Measurements from ENCODE around the gene STK32B. TPM values are rescaled to one million over a fixed set of nuclear protein-coding genes. Genes with fewer than 3 reads are reported as not detected.

Gene STK32B
- total and polyA plus RNA-seq, 2 donors (not counting 1 experiment from before 2014, with no cell fraction given): 0.22 to 0.30 TPM

GRCh38 chr4:5184606-5185005 lies 133.3 kb downstream of the STK32B start:
- intact Hi-C loops (cut with micrococcal nuclease): no loop called here
- H3K4me1 ChIP-seq (ENCODE audit: control insufficient read depth in 2 of 2, insufficient read depth in 2 of 2, low read length in 2 of 2): peaks cover 0 to 6% of the 10 kb centered on the region in 2 donors
- TF ChIP-seq CTCF (IDR thresholded peaks at IDR 0.05) (no peak), EZH2 (IDR thresholded peaks at IDR 0.05; ENCODE audit: borderline replicate concordance, insufficient read depth, low read depth, low read length, poor library complexity, severe bottlenecking) (no peak)
- H3K36me3 ChIP-seq (replicated peaks in 1 of 2; ENCODE audit: control extremely low read depth in 1 of 2, control insufficient read depth in 1 of 2, extremely low read depth in 1 of 2, insufficient read depth in 2 of 2, low read length in 1 of 2): no peaks in the 10 kb centered on the region
- CTCF ChIA-PET: no interaction called here
- no peak for DNase-seq
- no peaks in the 10 kb centered on the region for H3K27me3 ChIP-seq (replicated peaks in 1 of 4; ENCODE audit: control extremely low read depth in 1 of 4, control insufficient read depth in 3 of 4, insufficient read depth in 4 of 4, low read length in 3 of 4)
- Mint-ChIP-seq H3K4me3 (no peak overlapping the region), H3K27ac (no peak overlapping the region), H3K9me3 (ENCODE audit: insufficient read depth) (no peaks in the 10 kb centered on the region), H3K27me3 (no peaks in the 10 kb centered on the region), H3K4me1 (peaks cover 17% of the 10 kb centered on the region)
- H3K4me2 ChIP-seq (replicated peaks; ENCODE audit: low read depth, low read length, poor library complexity, severe bottlenecking): no peak overlapping the region
- no peak for ATAC-seq (ENCODE audit: low read depth)
- no peaks in the 10 kb centered on the region for H3K9me3 ChIP-seq (ENCODE audit: control extremely low read depth in 1 of 3, control insufficient read depth in 2 of 3, insufficient read depth in 1 of 3, low read length in 2 of 3)
- no peaks in the 10 kb centered on the region for H4K20me1 ChIP-seq (ENCODE audit: control insufficient read depth, insufficient read depth, low read length, poor library complexity, severe bottlenecking)
- H3K27ac ChIP-seq (ENCODE audit: low read length in 2 of 2): no peak overlapping the region
- H3K4me3 ChIP-seq (ENCODE audit: control extremely low read depth in 1 of 5, extremely low read depth in 1 of 5, insufficient read depth in 1 of 5, low read depth in 2 of 5, low read length in 4 of 5): no peak overlapping the region
- H3K9ac ChIP-seq (ENCODE audit: low read length): no peak overlapping the region
- no peaks in the 10 kb centered on the region for H3K79me2 ChIP-seq (ENCODE audit: control insufficient read depth, insufficient read depth, low read length)
- 90% methylated on average over 3 of the region's 6 CpGs for WGBS (ENCODE audit: insufficient coverage)
- no peak overlapping the region for H2AFZ ChIP-seq (ENCODE audit: insufficient read depth, low read depth, low read length, poor library complexity, severe bottlenecking)
- POLR2A ChIA-PET: no interaction called here

GRCh38 chr4:5185551-5185950 lies 134.3 kb downstream of the STK32B start:
- no peak overlapping the region for H3K4me3 Mint-ChIP-seq
- no peak overlapping the region for H3K4me2 ChIP-seq (replicated peaks; ENCODE audit: low read depth, low read length, poor library complexity, severe bottlenecking)
- no peaks in the 10 kb centered on the region for H4K20me1 ChIP-seq (ENCODE audit: control insufficient read depth, insufficient read depth, low read length, poor library complexity, severe bottlenecking)
- H3K4me3 ChIP-seq (ENCODE audit: control extremely low read depth in 1 of 5, extremely low read depth in 1 of 5, insufficient read depth in 1 of 5, low read depth in 2 of 5, low read length in 4 of 5): no peak overlapping the region
- no peak overlapping the region for H3K27ac ChIP-seq (ENCODE audit: low read length in 2 of 2)
- no peaks in the 10 kb centered on the region for H3K79me2 ChIP-seq (ENCODE audit: control insufficient read depth, insufficient read depth, low read length)
- no peaks in the 10 kb centered on the region for H3K9me3 Mint-ChIP-seq (ENCODE audit: insufficient read depth)
- H3K27me3 Mint-ChIP-seq: no peaks in the 10 kb centered on the region
- DNase-seq (no peak), ATAC-seq (ENCODE audit: low read depth) (no peak)
- H3K27ac Mint-ChIP-seq: no peak overlapping the region
- TF ChIP-seq CTCF (IDR thresholded peaks at IDR 0.05) (no peak), EZH2 (IDR thresholded peaks at IDR 0.05; ENCODE audit: borderline replicate concordance, insufficient read depth, low read depth, low read length, poor library complexity, severe bottlenecking) (no peak)
- intact Hi-C loops (cut with micrococcal nuclease): no loop called here
- no peaks in the 10 kb centered on the region for H3K27me3 ChIP-seq (replicated peaks in 1 of 4; ENCODE audit: control extremely low read depth in 1 of 4, control insufficient read depth in 3 of 4, insufficient read depth in 4 of 4, low read length in 3 of 4)
- ChIA-PET CTCF (no interaction called here), POLR2A (no interaction called here)
- no peak overlapping the region for H3K9ac ChIP-seq (ENCODE audit: low read length)
- H3K4me1 ChIP-seq (ENCODE audit: control insufficient read depth in 2 of 2, insufficient read depth in 2 of 2, low read length in 2 of 2): peaks cover 0 to 6% of the 10 kb centered on the region in 2 donors
- H3K9me3 ChIP-seq (ENCODE audit: control extremely low read depth in 1 of 3, control insufficient read depth in 2 of 3, insufficient read depth in 1 of 3, low read length in 2 of 3): no peaks in the 10 kb centered on the region
- H3K4me1 Mint-ChIP-seq: peaks cover 17% of the 10 kb centered on the region
- H3K36me3 ChIP-seq (replicated peaks in 1 of 2; ENCODE audit: control extremely low read depth in 1 of 2, control insufficient read depth in 1 of 2, extremely low read depth in 1 of 2, insufficient read depth in 2 of 2, low read length in 1 of 2): no peaks in the 10 kb centered on the region
- WGBS (ENCODE audit: insufficient coverage): 93% methylated on average over 6 of the region's 6 CpGs
- no peak overlapping the region for H2AFZ ChIP-seq (ENCODE audit: insufficient read depth, low read depth, low read length, poor library complexity, severe bottlenecking)
